Mesendoderm (in vitro differentiated cells): ENCODE results near the gene ARHGEF11.

Experiments used
- DNase-seq: peaks from one replicate; pipeline ENCODE4 v3.0.0; 2013
- H2AK5ac ChIP-seq: 2 replicates; pipeline ENCODE4 v1.6.1; 2013; ENCODE audit warnings: low read length, inconsistent platforms
- H2BK120ac ChIP-seq: 2 replicates; pipeline ENCODE4 v1.6.1; 2013; ENCODE audit warnings: low read depth, mild to moderate bottlenecking, low read length, moderate library complexity, mixed read lengths
- H2BK15ac ChIP-seq: replicated peaks from 2 replicates; pipeline ENCODE4 v1.6.1; 2013; ENCODE audit warnings: low read depth, mild to moderate bottlenecking, moderate library complexity
- H2BK5ac ChIP-seq: 2 replicates; pipeline ENCODE4 v1.6.1; 2013; ENCODE audit warnings: low read length, inconsistent platforms
- H3K18ac ChIP-seq: 2 replicates; pipeline ENCODE4 v1.6.1; 2013; ENCODE audit warnings: mild to moderate bottlenecking, low read length, mixed read lengths
- H3K23ac ChIP-seq: one replicate; pipeline ENCODE4 v1.6.1; 2013; ENCODE audit warnings: low read length
- H3K27ac ChIP-seq: 2 replicates; pipeline ENCODE4 v1.5.1; 2013; ENCODE audit warnings: low read depth, mild to moderate bottlenecking, inconsistent platforms, low read length, moderate library complexity
- H3K27me3 ChIP-seq: 2 replicates; pipeline ENCODE4 v1.6.1; 2013; ENCODE audit warnings: low read length, control low read depth, mild to moderate bottlenecking, inconsistent platforms; ENCODE audit not compliant: insufficient read depth, poor library complexity
- H3K36me3 ChIP-seq: 2 replicates; pipeline ENCODE4 v1.6.1; 2013; ENCODE audit warnings: low read length, inconsistent platforms; ENCODE audit not compliant: control insufficient read depth, insufficient read depth
- H3K4ac ChIP-seq: one replicate; pipeline ENCODE4 v1.6.1; 2013; ENCODE audit warnings: low read depth, mild to moderate bottlenecking, low read length, moderate library complexity
- H3K4me1 ChIP-seq: 2 replicates; pipeline ENCODE4 v1.6.1; 2013; ENCODE audit warnings: low read depth, low read length, inconsistent platforms; ENCODE audit not compliant: control insufficient read depth
- H3K4me2 ChIP-seq: 2 replicates; pipeline ENCODE4 v1.6.1; 2013; ENCODE audit warnings: low read length
- H3K4me3 ChIP-seq: 2 replicates; pipeline ENCODE4 v1.5.1; 2013; ENCODE audit warnings: mild to moderate bottlenecking, low read length
- H3K56ac ChIP-seq: one replicate; pipeline ENCODE4 v1.6.1; 2013; ENCODE audit warnings: low read length
- H3K79me1 ChIP-seq: 2 replicates; pipeline ENCODE4 v1.6.1; 2013; ENCODE audit warnings: low read length, inconsistent platforms
- H3K79me2 ChIP-seq: 2 replicates; pipeline ENCODE4 v1.6.1; 2013; ENCODE audit warnings: mild to moderate bottlenecking, low read length; ENCODE audit not compliant: control insufficient read depth, insufficient read depth
- H3K9ac ChIP-seq: 2 replicates; pipeline ENCODE4 v1.6.1; 2013; ENCODE audit warnings: low read length, inconsistent platforms
- H4K5ac ChIP-seq: one replicate; pipeline ENCODE4 v1.6.1; 2013; ENCODE audit warnings: low read length
- H4K8ac ChIP-seq: one replicate; pipeline ENCODE4 v1.6.1; 2013; ENCODE audit warnings: low read depth, mild to moderate bottlenecking, control low read depth, low read length, moderate library complexity
- WGBS: extraction: QIAGEN DNeasy Blood & Tissue Kit; methylation state at CpG from one replicate; pipeline ENCODE4 v1.1.7; 2013; ENCODE audit warnings: low lambda C conversion rate, missing lambda C conversion rate; ENCODE audit not compliant: insufficient coverage; ENCODE audit errors: extremely low coverage; 5-methylcytosine and 5-hydroxymethylcytosine counted together

Gene ARHGEF11

DNA sequence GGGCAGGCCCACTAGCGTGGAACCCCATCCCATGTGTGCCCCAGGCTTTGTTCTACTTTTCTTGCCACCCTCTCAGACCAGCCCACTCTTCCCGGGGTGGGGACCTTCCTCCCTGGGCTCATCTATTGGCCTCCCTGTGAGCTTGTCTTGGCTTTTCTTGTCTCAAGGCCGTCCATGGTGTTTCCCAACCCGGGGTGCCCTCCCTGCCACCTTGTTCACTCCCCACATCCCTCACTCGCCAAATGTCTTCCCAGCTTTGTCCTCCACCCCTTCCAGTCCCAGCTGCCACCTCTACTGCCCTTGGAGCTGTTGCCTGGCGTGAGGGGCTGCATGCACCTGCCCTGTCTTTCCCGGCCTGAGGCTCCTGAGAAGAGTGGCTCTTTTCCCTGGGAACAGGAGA is 106.7 kb downstream of the ARHGEF11 start:
- Histone ChIP-seq H3K56ac (no peak overlapping the region), H2BK5ac (no peak overlapping the region), H3K4me1 (no peaks in the 10 kb centered on the region), H3K36me3 (peaks cover 10% of the 10 kb centered on the region), H3K4me3 (no peak overlapping the region), H3K23ac (no peak overlapping the region), H2AK5ac (no peak overlapping the region), H3K4ac (no peak overlapping the region), H2BK120ac (no peak overlapping the region), H4K5ac (no peak overlapping the region), H3K79me1 (no peaks in the 10 kb centered on the region), H3K27ac (no peak overlapping the region), H3K4me2 (no peak overlapping the region), H2BK15ac (no peak overlapping the region), H3K27me3 (no peaks in the 10 kb centered on the region), H3K79me2 (no peaks in the 10 kb centered on the region), H3K9ac (no peak overlapping the region), H4K8ac (no peak overlapping the region), H3K18ac (no peak overlapping the region)
- DNase-seq = no peak
- WGBS = no CpG with 5 or more reads among the region's 7 CpGs

GRCh38 chr1:156937883-156938282 is 107.7 kb downstream of the ARHGEF11 start:
- WGBS = no CpG with 5 or more reads among the region's 8 CpGs
- no peak overlapping the region for H3K27ac ChIP-seq
- no peak overlapping the region for H3K56ac ChIP-seq
- no peak overlapping the region for H4K5ac ChIP-seq
- no peak overlapping the region for H3K4me3 ChIP-seq
- H3K4me2 ChIP-seq = no peak overlapping the region
- H3K18ac ChIP-seq = no peak overlapping the region
- no peak overlapping the region for H3K4ac ChIP-seq
- no peak overlapping the region for H2AK5ac ChIP-seq
- DNase-seq = no peak
- H3K79me1 ChIP-seq = no peaks in the 10 kb centered on the region
- H2BK15ac ChIP-seq = no peak overlapping the region
- H4K8ac ChIP-seq = no peak overlapping the region
- no peak overlapping the region for H2BK5ac ChIP-seq
- no peaks in the 10 kb centered on the region for H3K27me3 ChIP-seq
- H3K4me1 ChIP-seq = no peaks in the 10 kb centered on the region
- no peak overlapping the region for H2BK120ac ChIP-seq
- no peaks in the 10 kb centered on the region for H3K79me2 ChIP-seq
- no peak overlapping the region for H3K23ac ChIP-seq
- no peak overlapping the region for H3K9ac ChIP-seq
- peaks cover 8% of the 10 kb centered on the region for H3K36me3 ChIP-seq

- WGBS = no CpG with 5 or more reads among the region's 10 CpGs
- Histone ChIP-seq H3K36me3 (peaks cover 8% of the 10 kb centered on the region), H3K27ac (no peak overlapping the region)
Observed at GRCh38 chr1:156936721-156937220, 108.8 kb downstream of the ARHGEF11 start.

DNA sequence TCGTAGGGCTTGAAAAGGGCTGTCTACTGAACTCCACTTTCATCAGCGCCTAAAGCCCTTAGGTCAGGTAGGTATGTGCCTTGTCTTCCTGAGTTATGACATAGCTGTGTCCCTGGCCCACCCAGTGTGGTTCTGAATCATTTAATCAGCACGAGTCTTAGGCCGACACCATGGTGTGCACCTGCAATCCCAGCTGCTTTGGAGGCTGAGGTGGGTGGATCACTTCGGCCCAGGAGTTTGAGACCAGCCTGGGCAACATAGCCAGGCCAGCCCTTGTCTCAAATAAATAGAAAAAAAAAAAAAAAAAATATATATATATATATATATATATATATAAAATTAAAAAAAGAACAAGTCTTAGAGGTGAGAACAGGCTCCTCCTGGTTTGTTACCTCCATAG is 109.4 kb downstream of the ARHGEF11 start:
- no peak overlapping the region for H3K27ac ChIP-seq
- no peak for DNase-seq
- no peaks in the 10 kb centered on the region for H3K79me1 ChIP-seq
- peaks cover 5% of the 10 kb centered on the region for H3K36me3 ChIP-seq
- H3K23ac ChIP-seq = no peak overlapping the region
- H3K79me2 ChIP-seq = no peaks in the 10 kb centered on the region
- no peak overlapping the region for H2BK120ac ChIP-seq
- no peak overlapping the region for H3K4me2 ChIP-seq
- H3K4me3 ChIP-seq = no peak overlapping the region
- no peak overlapping the region for H4K8ac ChIP-seq
- WGBS = no CpG with 5 or more reads among the region's 5 CpGs
- no peak overlapping the region for H3K4ac ChIP-seq
- no peak overlapping the region for H3K9ac ChIP-seq
- no peak overlapping the region for H4K5ac ChIP-seq
- no peaks in the 10 kb centered on the region for H3K4me1 ChIP-seq
- no peak overlapping the region for H3K56ac ChIP-seq
- no peak overlapping the region for H2AK5ac ChIP-seq
- no peak overlapping the region for H2BK15ac ChIP-seq
- H2BK5ac ChIP-seq = no peak overlapping the region
- no peaks in the 10 kb centered on the region for H3K27me3 ChIP-seq
- H3K18ac ChIP-seq = no peak overlapping the region

More at GRCh38 chr1:156936721-156937220, 108.8 kb downstream of the ARHGEF11 start:
- Histone ChIP-seq H3K4me2 (no peak overlapping the region), H2AK5ac (no peak overlapping the region), H3K18ac (no peak overlapping the region), H3K9ac (no peak overlapping the region), H2BK15ac (no peak overlapping the region), H2BK120ac (no peak overlapping the region), H3K27me3 (no peaks in the 10 kb centered on the region), H3K4ac (no peak overlapping the region), H3K79me1 (no peaks in the 10 kb centered on the region), H2BK5ac (no peak overlapping the region), H3K79me2 (no peaks in the 10 kb centered on the region), H3K23ac (no peak overlapping the region), H3K4me1 (no peaks in the 10 kb centered on the region), H4K8ac (no peak overlapping the region), H3K4me3 (no peak overlapping the region), H3K56ac (no peak overlapping the region), H4K5ac (no peak overlapping the region)
- DNase-seq = no peak

DNA sequence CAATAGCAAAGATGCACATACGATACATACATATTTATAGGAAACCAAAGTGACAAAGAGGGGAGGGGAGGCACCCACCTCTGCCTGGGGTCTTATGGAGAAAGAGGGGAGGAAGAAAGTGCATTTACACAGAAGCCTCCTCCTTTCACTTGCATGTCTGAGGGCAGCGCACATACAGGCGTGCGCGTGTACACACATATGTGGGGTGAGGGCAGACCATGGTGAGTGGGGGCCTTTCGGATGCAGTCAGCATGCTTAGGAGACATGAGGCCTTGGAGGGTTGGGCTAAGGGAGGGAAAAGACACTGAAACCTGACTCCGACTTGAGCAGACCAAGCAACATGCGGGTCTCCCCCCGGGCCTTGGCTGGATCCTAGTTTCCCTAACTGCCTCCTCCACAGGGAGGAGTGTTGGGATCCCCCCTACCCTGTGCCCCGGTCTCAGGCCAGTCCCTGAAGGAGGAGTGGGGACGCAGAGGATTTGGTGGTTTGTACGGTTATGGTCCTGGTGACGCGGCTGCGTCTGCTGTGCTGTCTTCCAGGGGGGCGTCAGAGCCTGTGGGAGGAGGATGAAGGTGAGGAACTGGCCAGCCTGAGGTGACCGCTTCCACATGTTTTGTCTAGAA is 109.9 kb downstream of the ARHGEF11 start:
- no peak overlapping the region for H3K4me2 ChIP-seq
- peaks cover 4% of the 10 kb centered on the region for H3K36me3 ChIP-seq
- H3K79me1 ChIP-seq = no peaks in the 10 kb centered on the region
- no peak overlapping the region for H3K9ac ChIP-seq
- no peak overlapping the region for H2BK120ac ChIP-seq
- no peak overlapping the region for H3K18ac ChIP-seq
- H3K56ac ChIP-seq = no peak overlapping the region
- H4K8ac ChIP-seq = no peak overlapping the region
- no CpG with 5 or more reads among the region's 17 CpGs for WGBS
- no peak for DNase-seq
- no peak overlapping the region for H3K4me3 ChIP-seq
- no peak overlapping the region for H3K27ac ChIP-seq
- H3K27me3 ChIP-seq = no peaks in the 10 kb centered on the region
- H3K79me2 ChIP-seq = no peaks in the 10 kb centered on the region
- H3K4ac ChIP-seq = no peak overlapping the region
- H4K5ac ChIP-seq = no peak overlapping the region
- no peaks in the 10 kb centered on the region for H3K4me1 ChIP-seq
- no peak overlapping the region for H2BK5ac ChIP-seq
- no peak overlapping the region for H3K23ac ChIP-seq
- no peak overlapping the region for H2BK15ac ChIP-seq
- no peak overlapping the region for H2AK5ac ChIP-seq

DNA sequence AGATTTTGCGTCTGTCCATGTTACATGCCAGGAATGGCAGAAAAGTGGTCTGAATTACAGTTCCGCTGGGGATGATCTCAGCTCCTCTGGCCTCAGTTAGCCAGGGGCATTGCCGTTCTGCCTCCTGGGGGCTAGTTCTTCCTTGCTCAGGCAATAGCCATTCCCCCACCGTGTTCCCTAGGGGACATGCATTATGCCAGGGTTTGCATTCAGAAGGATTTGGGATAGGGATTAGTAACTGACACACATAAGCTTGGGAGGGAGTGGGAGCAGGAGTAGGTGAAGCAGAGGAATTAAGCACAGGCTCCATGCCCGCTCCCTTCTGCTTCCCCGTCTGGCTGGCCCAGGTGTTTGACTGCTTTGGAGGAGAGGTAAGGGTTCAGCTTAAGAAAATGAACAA is 112.4 kb downstream of the ARHGEF11 start:
- Histone ChIP-seq H3K36me3 (peaks cover 2% of the 10 kb centered on the region), H2AK5ac (no peak overlapping the region), H2BK15ac (no peak overlapping the region), H3K9ac (no peak overlapping the region), H3K4me2 (no peak overlapping the region), H3K4ac (no peak overlapping the region), H3K79me1 (no peaks in the 10 kb centered on the region), H3K23ac (no peak overlapping the region), H2BK120ac (no peak overlapping the region), H3K27ac (no peak overlapping the region), H3K27me3 (no peaks in the 10 kb centered on the region), H3K18ac (no peak overlapping the region), H4K8ac (no peak overlapping the region), H2BK5ac (no peak overlapping the region), H4K5ac (no peak overlapping the region), H3K4me3 (no peak overlapping the region), H3K79me2 (no peaks in the 10 kb centered on the region), H3K4me1 (no peaks in the 10 kb centered on the region), H3K56ac (no peak overlapping the region)
- WGBS = no CpG with 5 or more reads among the region's 6 CpGs
- no peak for DNase-seq
